Inferior parietal cortex (tissue), 1 donor: ENCODE results near the gene FBXW7.

Experiments
- DNase-seq: peaks from one replicate; pipeline ENCODE4 v3.0.0-alpha.2; 2016; ENCODE audit errors: extremely low spot score

FBXW7 gene

DNA sequence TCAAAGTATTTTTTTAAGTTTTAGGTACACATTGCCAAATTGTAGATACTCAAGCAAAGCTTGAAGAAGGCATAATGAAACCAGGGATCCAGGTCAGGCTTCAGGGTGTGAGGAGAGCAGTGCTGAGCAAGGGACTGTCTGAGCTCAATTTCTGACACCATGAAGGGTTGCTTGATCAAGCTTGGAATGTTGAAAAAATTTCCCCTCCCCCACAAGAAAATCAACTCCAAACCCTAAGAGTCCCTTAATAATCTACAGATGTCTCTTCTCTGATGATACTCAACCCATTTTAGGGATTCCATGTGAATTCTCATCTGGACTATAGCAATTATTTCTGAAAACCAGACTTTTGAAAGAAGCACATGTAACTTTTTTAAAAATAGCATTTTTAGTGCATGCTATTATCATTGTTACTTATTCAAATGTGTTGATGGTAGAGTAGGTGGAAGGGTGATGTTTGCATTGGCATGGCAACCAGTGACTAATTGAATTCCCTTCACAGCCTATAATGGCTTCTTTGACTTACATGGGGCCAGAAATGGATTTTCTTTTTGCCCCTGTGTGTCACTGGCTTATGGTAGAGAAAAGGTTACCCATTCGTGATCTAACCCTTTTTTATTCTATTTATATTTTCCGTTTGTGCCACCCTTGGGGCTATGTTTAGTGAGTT is 252.0 kb downstream of the FBXW7 start:
- no peak for DNase-seq

DNA sequence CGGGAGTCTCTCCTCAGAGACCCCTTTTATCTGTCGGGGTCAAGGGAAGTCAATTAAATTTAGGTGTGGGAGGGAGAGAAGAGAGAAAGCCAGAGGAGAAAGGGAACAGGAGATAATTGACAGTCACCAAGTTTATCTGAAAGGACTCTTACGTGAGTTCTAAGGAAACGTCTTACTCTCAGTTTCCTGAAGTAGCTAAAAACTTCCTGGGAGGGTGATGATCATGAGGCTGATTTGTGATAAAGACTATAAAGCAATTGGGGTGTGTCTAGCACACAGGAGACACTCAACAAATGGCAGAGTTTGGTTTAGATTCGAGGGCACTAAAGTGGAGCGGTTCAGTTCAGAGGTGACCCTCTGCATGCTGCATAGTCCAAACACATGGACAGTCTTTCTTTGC is 254.1 kb downstream of the FBXW7 start:
- no peak for DNase-seq

DNA sequence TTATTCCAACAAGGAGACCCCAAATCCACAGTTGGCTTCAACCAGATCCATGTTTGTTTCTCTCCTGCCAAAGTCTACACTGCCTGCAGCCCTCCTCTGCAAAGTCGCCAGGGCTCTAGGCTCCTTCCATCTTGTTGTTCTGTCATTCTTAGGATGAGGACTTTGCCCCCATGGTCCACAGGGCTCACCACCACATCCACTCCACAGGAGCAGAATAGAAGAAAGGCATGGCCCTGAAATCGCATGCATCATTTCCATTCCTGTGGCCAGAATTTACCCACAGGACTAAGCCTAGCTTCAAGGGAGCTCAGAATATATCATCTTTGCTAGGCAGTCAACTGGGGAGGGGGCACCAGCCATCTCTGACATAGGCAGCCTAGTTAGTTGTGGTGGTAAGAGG is 254.7 kb downstream of the FBXW7 start:
- DNase-seq = no peak

GRCh38 chr4:152279234-152279566 is 256.7 kb downstream of the FBXW7 start:
- no peak for DNase-seq

DNA sequence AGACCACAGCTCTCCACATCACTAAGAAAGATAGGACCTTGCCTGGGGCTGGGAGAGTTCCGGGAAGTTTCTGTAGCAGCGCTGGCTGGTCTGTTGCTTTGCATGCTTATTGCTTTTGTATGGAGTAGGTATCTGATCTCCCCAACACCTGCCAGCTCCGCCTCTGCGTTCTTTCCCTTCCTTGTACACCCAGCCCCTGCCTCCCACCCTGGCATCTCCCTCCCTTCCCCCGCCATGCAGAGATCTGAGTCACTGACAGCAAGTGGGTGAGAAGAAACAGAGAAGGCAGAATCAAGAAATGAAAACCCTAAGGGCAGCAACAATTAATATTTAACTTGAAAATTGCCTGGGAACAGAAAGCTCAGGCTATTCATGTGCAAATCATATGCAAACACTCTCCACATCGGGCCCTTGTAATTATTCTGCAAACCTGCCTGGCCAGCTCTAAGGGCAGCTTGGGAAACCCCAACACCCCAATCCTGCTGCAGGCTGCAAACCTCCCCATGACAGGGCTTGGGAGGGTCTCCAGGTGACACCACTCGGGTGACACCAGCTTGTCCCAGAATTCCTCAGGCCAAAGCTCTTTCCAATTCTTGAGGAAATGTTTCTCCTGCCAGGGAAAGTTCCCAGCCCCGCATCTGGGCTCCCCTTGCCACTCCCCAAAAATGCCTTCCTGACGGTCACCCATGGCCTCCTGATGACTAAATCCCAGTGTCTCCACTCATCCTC is 257.2 kb downstream of the FBXW7 start:
- DNase-seq = no peak

GRCh38 chr4:152278172-152278504 is 257.8 kb downstream of the FBXW7 start:
- no peak for DNase-seq

DNA sequence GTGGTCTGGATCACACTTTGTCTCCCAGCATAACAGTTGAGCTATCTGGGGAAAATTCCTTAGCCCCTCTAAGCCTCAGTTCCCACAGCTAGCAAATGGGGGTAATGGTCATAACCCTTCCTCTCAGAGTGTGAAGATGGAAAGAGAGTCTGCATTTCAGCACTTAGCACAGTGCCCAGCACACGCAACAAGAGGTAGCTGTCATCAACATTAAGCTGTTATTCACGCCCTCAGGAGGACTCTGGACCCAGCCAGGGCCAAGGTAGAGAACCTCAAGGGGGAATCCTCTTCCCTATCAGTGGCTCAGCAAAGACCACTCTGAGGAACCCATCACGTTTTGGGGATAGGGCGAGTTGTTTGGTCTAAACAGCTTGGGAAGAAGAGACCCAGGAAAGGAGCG is 258.6 kb downstream of the FBXW7 start:
- DNase-seq = no peak

GRCh38 chr4:152273343-152273742 is 262.5 kb downstream of the FBXW7 start:
- DNase-seq = no peak
